HAP-1 (cell line): ENCODE data around the gene XYLT1.

ENCODE experiments used
- DNase-seq, 2 experiments: peaks; one replicate each; pipeline ENCODE4 v3.0.0-alpha.2; 2016 to 2020; ENCODE audit warnings: low spot score in 2 of 2
- H3K27me3 ChIP-seq: fragments of 250-450 bp; sonication (Bioruptor Pico); 2 replicates; pipeline ENCODE4 v1.5.1; 2020; ENCODE audit warnings: low read depth, mild to moderate bottlenecking, moderate library complexity
- H3K36me3 ChIP-seq: fragments of 250-450 bp; sonication (Bioruptor Pico); replicated peaks from 2 replicates; pipeline ENCODE4 v1.5.1; 2020; ENCODE audit warnings: mild to moderate bottlenecking
- H3K4me1 ChIP-seq: fragments of 250-450 bp; sonication (Bioruptor Pico); 2 replicates; pipeline ENCODE4 v1.5.1; 2020; ENCODE audit warnings: mild to moderate bottlenecking
- H3K4me3 ChIP-seq: fragments of 250-450 bp; sonication (Bioruptor Pico); 2 replicates; pipeline ENCODE4 v1.5.1; 2020; ENCODE audit warnings: mild to moderate bottlenecking, moderate library complexity
- H3K9me3 ChIP-seq: fragments of 250-450 bp; sonication (Bioruptor Pico); 2 replicates; pipeline ENCODE4 v1.5.1; 2020; ENCODE audit warnings: mild to moderate bottlenecking, moderate library complexity
- in situ Hi-C: fragments of 300-500 bp; cut with MboI; formaldehyde crosslinking; loops from 3 replicates; pipeline ENCODE4 v1.14.3; 2020; ENCODE audit warnings: low sequenced_read_pairs, inconsistent platforms, mixed read lengths

Gene XYLT1

GRCh38 chr16:17171250-17172143, 299.3 kb downstream of the XYLT1 start:
- H3K27me3 ChIP-seq: no peaks in the 10 kb centered on the region
- H3K4me3 ChIP-seq: no peak overlapping the region
- H3K4me1 ChIP-seq: no peaks in the 10 kb centered on the region
- no peaks in the 10 kb centered on the region; the same call in 1 of the 2 replicates for H3K36me3 ChIP-seq
- in situ Hi-C loops: no loop called here
- no peaks in the 10 kb centered on the region for H3K9me3 ChIP-seq
- DNase-seq: no peak

DNA sequence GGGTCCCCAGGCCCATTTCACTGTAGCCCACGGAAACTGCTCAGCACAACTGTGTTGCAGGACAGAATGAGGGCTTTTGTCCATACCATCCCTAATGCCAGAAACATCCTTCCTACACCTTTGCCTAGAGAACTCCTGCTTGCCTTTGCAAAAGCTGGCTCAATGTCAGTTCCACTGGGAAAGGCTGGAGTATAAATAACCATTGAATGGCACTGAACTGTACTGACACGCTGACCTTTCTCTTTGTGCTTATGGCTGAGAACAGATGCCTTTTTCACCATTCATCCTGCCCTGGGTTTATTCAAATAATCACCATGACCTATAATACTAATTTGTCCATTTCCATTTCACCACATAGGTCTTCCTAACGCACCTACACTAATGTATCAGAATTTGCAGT, 300.3 kb downstream of the XYLT1 start:
- no peak overlapping the region for H3K4me3 ChIP-seq
- no peaks in the 10 kb centered on the region for H3K4me1 ChIP-seq
- no peaks in the 10 kb centered on the region for H3K9me3 ChIP-seq
- H3K27me3 ChIP-seq: no peaks in the 10 kb centered on the region
- DNase-seq: no peak
- in situ Hi-C loops: no loop called here
- no peaks in the 10 kb centered on the region; the same call in 1 of the 2 replicates for H3K36me3 ChIP-seq

DNA sequence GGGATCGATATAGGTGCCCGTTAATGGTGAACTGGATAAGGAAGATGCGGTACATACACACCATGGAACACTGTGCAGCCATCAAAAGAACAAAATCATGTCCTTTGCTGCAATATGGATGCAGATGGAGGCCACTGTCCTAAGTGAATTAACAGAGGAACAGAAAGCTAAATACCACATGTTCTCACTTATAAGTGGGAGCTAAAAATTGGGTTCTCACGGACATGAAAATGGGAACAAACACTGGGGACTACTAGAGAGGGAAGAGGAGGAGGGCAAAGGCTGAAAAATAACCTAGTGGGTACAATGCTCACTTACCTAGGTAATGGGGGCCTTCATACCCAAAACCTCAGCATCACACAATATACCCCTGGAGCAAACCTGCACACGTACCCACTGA, 302.6 kb downstream of the XYLT1 start:
- H3K36me3 ChIP-seq: no peaks in the 10 kb centered on the region; the same call in 1 of the 2 replicates

DNA sequence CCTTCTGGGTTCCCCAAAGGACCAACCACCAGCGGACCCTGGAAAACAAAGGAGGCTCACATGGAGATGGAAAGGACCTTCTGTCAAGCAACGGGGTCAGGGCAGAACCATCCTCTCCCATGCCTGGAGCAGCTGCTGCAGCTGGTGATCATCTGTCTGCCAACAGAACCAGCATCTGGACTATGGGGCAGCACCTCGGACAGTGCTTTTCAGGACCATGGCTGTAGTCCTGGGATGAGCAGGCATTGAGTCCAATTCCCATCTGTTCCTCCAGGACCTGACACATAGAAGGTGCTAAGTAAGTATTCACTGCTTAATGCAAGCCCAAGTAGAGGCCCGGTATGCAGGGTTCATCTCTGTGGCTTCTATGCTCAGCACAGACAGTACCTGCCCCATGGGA, 304.7 kb downstream of the XYLT1 start:
- DNase-seq: no peak
- Histone ChIP-seq H3K4me3 (no peak overlapping the region), H3K9me3 (no peaks in the 10 kb centered on the region), H3K27me3 (no peaks in the 10 kb centered on the region), H3K36me3 (no peaks in the 10 kb centered on the region; the same call in 1 of the 2 replicates), H3K4me1 (no peaks in the 10 kb centered on the region)
- in situ Hi-C loops: no loop called here

More for the DNA sequence above, 302.6 kb downstream of the XYLT1 start:
- Histone ChIP-seq H3K4me1 (no peaks in the 10 kb centered on the region), H3K4me3 (no peak overlapping the region), H3K9me3 (no peaks in the 10 kb centered on the region), H3K27me3 (no peaks in the 10 kb centered on the region)
- in situ Hi-C loops: no loop called here
- no peak for DNase-seq

- no peak for DNase-seq
- in situ Hi-C loops: no loop called here
- Histone ChIP-seq H3K4me3 (no peak overlapping the region), H3K36me3 (no peaks in the 10 kb centered on the region), H3K27me3 (no peaks in the 10 kb centered on the region), H3K9me3 (no peaks in the 10 kb centered on the region), H3K4me1 (no peaks in the 10 kb centered on the region)
Observed at GRCh38 chr16:17162560-17162959, 308.2 kb downstream of the XYLT1 start.

DNA sequence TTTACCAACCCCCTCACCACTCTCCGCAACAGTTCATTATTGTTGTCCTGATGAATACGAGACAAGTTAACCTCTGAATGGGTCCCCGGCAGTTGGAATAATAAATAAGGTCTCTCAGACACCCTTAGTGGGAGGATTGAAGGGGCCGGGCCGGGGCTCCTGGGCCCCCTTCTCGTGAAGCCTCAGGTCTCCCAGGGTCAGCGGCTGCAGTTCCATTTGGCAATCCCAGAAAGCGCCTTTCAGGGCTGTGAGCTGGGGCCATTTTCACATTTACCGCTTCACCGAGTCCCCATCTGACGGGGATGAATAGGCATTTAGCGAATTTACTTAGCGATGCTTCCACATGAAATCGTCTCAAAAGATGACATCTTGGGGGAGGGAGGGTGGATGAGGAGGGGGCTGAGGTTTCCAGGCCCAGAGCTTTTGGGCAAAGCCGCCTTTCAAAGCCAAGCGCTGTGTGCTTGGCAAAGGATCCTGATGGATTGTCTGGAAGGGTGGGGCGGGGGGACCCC, 309.8 kb downstream of the XYLT1 start:
- Histone ChIP-seq H3K4me3 (no peak overlapping the region), H3K4me1 (no peaks in the 10 kb centered on the region), H3K36me3 (no peaks in the 10 kb centered on the region), H3K27me3 (no peaks in the 10 kb centered on the region), H3K9me3 (no peaks in the 10 kb centered on the region)
- no peak for DNase-seq
- in situ Hi-C loops: no loop called here

DNA sequence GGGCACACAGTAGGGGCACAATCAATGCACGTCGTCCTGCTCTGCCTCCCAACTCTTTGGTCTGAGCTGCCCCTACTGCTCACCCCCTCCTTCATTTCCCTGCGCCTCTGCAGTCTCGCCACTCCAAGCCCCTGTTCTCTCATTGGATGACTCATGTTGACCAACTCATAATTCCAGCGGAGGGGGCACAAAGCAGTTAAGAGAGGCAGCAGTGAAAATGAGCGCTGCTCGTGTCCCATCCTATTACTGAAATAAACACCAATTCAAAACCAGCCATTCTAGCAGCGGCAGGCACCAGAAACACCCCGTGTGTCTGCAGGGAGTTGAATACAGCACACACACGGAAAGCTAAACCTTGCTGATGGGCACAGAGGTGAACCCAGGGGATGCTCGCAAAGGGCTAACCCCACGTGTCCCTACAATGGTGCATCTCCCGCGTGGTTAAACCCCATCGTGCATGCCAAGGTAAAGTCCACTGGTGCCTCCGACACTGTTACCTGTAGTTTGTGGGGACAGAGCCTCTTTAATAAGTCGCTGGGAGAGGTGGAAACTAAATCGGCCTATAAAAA, 310.4 kb downstream of the XYLT1 start:
- no peak for DNase-seq
- Histone ChIP-seq H3K9me3 (no peaks in the 10 kb centered on the region), H3K4me1 (no peaks in the 10 kb centered on the region), H3K4me3 (no peak overlapping the region), H3K27me3 (no peaks in the 10 kb centered on the region), H3K36me3 (no peaks in the 10 kb centered on the region)
- in situ Hi-C loops: no loop called here

DNA sequence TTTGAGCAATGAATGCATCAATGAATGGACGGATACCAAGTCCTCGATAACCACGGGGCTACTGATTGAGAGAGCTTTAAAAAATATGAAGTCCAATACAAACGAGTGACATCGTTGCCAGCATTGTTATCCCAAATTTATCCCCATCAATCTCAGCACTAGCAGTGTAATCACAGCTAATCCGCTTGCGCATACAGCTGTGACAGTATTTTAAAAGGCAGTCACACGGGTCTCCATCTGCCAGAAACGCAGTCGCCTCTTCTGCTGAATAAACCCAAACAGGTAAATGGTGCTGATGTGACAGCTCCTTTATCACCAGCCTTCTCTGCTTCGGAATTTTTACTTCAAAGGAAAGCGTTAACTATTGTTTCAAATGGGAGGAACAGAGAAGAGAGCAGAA, 311.1 kb downstream of the XYLT1 start:
- H3K36me3 ChIP-seq: no peaks in the 10 kb centered on the region
- no peak for DNase-seq
- H3K4me3 ChIP-seq: no peak overlapping the region
- in situ Hi-C loops: no loop called here
- H3K9me3 ChIP-seq: no peaks in the 10 kb centered on the region
- no peaks in the 10 kb centered on the region for H3K27me3 ChIP-seq
- no peaks in the 10 kb centered on the region for H3K4me1 ChIP-seq

DNA sequence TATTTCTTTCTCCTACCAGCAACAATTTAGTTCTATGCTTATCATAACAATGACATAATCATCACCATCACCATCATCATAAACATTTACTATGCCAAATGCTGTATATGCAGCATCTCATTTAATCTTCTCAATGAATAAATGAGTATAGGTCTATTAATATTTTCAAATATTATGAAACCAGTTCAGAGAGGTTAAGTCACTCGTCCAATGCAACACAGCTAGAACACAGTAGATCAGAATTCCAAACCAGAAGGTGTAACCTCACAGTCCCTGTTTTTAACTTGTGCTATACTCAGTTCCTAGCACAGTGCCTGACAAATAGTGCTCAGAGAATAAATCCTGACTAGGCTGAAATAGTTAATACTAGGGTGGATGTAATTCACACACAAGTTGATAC, 314.8 kb downstream of the XYLT1 start:
- no peaks in the 10 kb centered on the region for H3K36me3 ChIP-seq

DNA sequence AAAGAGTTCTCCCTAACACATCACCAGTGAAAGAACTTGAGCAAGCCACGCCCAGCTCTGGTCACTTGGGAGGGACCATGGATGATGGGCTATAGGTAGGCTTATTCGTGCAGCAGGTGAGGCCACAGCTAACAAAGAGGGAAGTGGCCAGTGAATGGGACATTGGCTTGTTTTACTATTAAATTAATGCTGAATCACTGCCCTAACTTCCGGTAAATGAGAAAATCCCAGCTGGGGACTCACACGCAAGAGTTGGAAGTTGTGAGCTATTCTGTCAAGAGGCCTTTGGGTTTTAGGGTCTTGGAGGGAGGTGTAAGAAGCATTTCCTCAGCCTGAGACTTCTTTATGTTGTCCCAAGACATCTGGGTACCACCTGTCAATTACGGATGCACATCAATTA, 315.3 kb downstream of the XYLT1 start:
- Histone ChIP-seq H3K4me1 (no peaks in the 10 kb centered on the region), H3K4me3 (no peak overlapping the region), H3K9me3 (no peaks in the 10 kb centered on the region), H3K27me3 (no peaks in the 10 kb centered on the region), H3K36me3 (no peaks in the 10 kb centered on the region)
- DNase-seq: no peak
- in situ Hi-C loops: no loop called here

More for the DNA sequence above, 314.8 kb downstream of the XYLT1 start:
- no peak for DNase-seq
- H3K4me3 ChIP-seq: no peak overlapping the region
- no peaks in the 10 kb centered on the region for H3K4me1 ChIP-seq
- H3K27me3 ChIP-seq: no peaks in the 10 kb centered on the region
- in situ Hi-C loops: no loop called here
- H3K9me3 ChIP-seq: no peaks in the 10 kb centered on the region

DNA sequence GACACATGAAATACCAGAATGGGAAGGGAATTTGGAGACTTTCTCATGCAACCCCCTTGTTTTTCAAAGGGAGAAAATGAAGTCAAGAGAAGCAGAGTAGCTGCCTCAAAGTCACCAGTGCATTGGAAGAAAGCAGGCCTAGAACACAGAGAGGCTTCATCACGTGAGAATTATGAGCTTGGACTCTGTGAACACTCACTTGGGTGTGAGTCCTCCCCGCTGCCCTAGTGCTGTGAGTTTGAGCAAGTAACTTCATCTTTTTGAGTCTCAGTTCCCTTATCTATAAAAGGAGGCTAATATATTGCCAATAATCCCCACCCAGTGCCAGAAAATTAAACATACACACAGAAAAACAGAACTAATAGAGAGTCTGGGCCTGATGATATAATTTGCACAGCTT, 315.8 kb downstream of the XYLT1 start:
- no peaks in the 10 kb centered on the region for H3K27me3 ChIP-seq
- no peak overlapping the region for H3K4me3 ChIP-seq
- in situ Hi-C loops: no loop called here
- H3K36me3 ChIP-seq: no peaks in the 10 kb centered on the region
- no peaks in the 10 kb centered on the region for H3K9me3 ChIP-seq
- no peak for DNase-seq
- H3K4me1 ChIP-seq: no peaks in the 10 kb centered on the region

DNA sequence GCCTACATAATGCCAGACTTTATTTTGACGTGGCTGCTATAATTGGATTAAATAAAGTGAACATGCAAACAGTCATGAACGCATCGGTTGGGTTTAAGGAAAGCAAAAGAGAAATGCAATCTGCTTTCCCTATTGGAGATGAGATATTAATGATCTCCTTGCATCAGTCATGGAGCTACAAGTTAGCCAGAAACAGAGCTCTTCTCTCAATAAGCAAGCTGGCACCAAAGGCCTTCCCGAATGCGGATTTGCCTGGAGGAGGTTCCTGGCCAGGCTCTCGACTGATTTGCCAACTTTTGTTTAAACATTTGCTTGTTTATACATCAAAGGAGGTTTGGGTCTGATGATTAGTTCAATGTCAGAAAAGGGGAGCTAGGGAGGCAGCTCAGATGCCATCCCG, 318.4 kb downstream of the XYLT1 start:
- Histone ChIP-seq H3K4me3 (no peak overlapping the region), H3K9me3 (no peaks in the 10 kb centered on the region; the same call in 1 of the 2 replicates), H3K36me3 (no peaks in the 10 kb centered on the region), H3K27me3 (no peaks in the 10 kb centered on the region), H3K4me1 (no peaks in the 10 kb centered on the region)
- in situ Hi-C loops: no loop called here
- DNase-seq: no peak

DNA sequence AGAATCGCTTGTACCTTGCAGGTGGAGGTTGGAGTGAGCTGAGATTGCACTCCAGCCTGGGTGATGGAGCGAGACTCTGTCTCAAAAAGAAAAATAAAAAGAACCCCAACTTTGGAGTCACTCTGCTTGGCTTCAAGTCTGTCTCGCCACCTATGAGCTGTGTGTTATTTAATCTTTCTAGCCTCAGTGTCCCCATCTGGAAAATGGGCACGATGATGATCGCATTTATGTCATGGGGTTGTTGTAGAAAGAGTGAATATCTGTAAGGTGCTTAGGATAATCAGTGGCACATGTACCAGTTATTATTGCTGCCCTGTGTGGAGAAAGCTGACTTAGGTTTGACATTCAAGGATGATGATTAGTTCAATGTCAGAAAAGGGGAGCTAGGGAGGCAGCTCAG, 319.4 kb downstream of the XYLT1 start:
- H3K27me3 ChIP-seq: no peaks in the 10 kb centered on the region
- in situ Hi-C loops: no loop called here

DNA sequence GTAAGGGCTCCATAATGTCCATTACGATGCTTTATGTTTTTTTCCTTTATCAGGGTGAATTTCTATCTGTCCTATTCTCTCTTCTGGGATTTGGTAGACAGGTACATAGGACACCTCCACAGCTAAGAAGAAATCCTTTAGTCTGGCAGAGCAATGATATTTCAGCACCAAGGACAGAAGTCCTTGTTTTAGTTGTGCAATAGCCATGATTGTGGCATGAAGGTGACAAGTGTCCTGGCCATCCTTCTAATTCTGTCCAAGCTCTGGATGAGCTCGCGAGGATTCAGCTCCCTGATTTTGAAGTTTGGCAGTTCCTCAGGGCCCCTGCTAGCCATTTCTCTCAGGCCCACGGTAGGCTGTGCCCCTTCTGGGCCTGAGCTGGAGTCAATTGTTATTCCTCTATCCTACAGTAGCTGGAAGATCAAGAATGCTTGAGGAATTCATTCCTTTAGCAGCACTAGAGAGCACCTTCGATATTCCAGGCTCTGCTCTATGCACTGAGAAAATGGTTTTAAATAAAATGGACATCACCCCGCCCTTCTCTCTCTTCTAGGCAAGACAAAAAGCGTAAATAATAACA, 320.8 kb downstream of the XYLT1 start:
- H3K4me3 ChIP-seq: no peak overlapping the region
- in situ Hi-C loops: no loop called here
- H3K4me1 ChIP-seq: no peaks in the 10 kb centered on the region
- no peaks in the 10 kb centered on the region for H3K27me3 ChIP-seq
- DNase-seq: no peak
- no peaks in the 10 kb centered on the region for H3K36me3 ChIP-seq
- no peaks in the 10 kb centered on the region; the same call in 1 of the 2 replicates for H3K9me3 ChIP-seq

More for the DNA sequence above, 319.4 kb downstream of the XYLT1 start:
- DNase-seq: no peak
- H3K4me3 ChIP-seq: no peak overlapping the region
- H3K9me3 ChIP-seq: no peaks in the 10 kb centered on the region; the same call in 1 of the 2 replicates
- H3K36me3 ChIP-seq: no peaks in the 10 kb centered on the region
- H3K4me1 ChIP-seq: no peaks in the 10 kb centered on the region
